Measurements from ENCODE around the gene ANXA3.

ANXA3 gene

GRCh38 chr4:78648640-78649363, 97.2 kb downstream of the ANXA3 start:
- DNase-seq = no peak

- DNase-seq = no peak
Measured at GRCh38 chr4:78650106-78651024, 98.8 kb downstream of the ANXA3 start.

- DNase-seq = no peak
Measured at GRCh38 chr4:78651250-78651860, 99.8 kb downstream of the ANXA3 start.

- no peak for DNase-seq
Measured at GRCh38 chr4:78652282-78652876, 100.8 kb downstream of the ANXA3 start.

GRCh38 chr4:78653655-78654054, 102.1 kb downstream of the ANXA3 start:
- DNase-seq = no peak

- no peak for DNase-seq
Measured at GRCh38 chr4:78654807-78655206, 103.2 kb downstream of the ANXA3 start.

- DNase-seq = no peak
Measured at GRCh38 chr4:78656968-78657445, 105.4 kb downstream of the ANXA3 start.

GRCh38 chr4:78659264-78659663, 107.7 kb downstream of the ANXA3 start:
- no peak for DNase-seq

- DNase-seq = no peak
Measured at GRCh38 chr4:78659665-78660064, 108.1 kb downstream of the ANXA3 start.

All from effector CD4-positive, alpha-beta T cell (primary cell).